ENCODE measurements around the gene MRPL11.

DNA sequence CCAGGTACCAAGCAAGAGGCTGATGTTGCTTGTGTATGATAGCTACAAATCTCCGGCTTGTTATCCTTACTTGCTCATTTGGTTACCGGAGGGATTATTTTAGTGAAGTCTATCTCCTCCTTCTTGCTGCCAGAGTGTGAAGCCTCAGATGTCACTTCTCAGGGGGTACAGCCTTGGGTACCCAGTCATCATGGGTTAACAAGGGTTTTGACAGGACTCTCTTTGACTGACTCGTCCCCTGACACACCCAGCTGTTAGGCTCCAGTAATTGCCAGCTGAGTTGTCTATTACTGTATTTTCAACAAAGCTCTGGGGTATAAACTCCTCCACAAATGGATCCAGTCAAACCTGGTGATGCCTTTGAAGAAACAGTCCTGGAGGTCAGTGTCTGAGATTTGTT is 16.2 kb upstream of the MRPL11 start:
- TF ChIP-seq POLR2AphosphoS5 (IDR thresholded peaks at IDR 0.05; ENCODE audit: insufficient read depth in 1 of 2, low read depth in 1 of 2), result no peak
- TF ChIP-seq, protein P1, sequence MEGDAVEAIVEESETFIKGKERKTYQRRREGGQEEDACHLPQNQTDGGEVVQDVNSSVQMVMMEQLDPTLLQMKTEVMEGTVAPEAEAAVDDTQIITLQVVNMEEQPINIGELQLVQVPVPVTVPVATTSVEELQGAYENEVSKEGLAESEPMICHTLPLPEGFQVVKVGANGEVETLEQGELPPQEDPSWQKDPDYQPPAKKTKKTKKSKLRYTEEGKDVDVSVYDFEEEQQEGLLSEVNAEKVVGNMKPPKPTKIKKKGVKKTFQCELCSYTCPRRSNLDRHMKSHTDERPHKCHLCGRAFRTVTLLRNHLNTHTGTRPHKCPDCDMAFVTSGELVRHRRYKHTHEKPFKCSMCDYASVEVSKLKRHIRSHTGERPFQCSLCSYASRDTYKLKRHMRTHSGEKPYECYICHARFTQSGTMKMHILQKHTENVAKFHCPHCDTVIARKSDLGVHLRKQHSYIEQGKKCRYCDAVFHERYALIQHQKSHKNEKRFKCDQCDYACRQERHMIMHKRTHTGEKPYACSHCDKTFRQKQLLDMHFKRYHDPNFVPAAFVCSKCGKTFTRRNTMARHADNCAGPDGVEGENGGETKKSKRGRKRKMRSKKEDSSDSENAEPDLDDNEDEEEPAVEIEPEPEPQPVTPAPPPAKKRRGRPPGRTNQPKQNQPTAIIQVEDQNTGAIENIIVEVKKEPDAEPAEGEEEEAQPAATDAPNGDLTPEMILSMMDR (IDR thresholded peaks at IDR 0.05), result no peak

All from vagina (tissue), 2 donors.